Naive B cell (primary cell): ENCODE results near the gene MRTFA. TPM values are rescaled to one million over a fixed set of nuclear protein-coding genes. Genes with fewer than 3 reads are reported as not detected.

Source experiments
- polyA plus RNA-seq, 6 donors: library from polyadenylated mRNA; unstranded; fragments of 300-500 nt; fragmentation: Illumina TruSeq; gene quantifications; one replicate each; pipeline ENCODE4 v1.2.3, GENCODE V29; 2021; ENCODE audit warnings: low read depth in 6 of 6

Gene MRTFA
- polyA plus RNA-seq, 6 donors from 2014 or later = 4.6 to 24.6 (median 14.2) TPM

Other genes with a start within 250 kb of the MRTFA start
- gene MCHR1, start 42.8 kb upstream of the MRTFA start, polyA plus RNA-seq = not detected
- 10 to 100 TPM; 15.8 to 41.7 (median 25.4) TPM for gene SLC25A17, start 182.6 kb upstream of the MRTFA start, polyA plus RNA-seq
- 100 to 1,000 TPM; 123 to 204 (median 170) TPM for gene ST13, start 219.9 kb upstream of the MRTFA start, polyA plus RNA-seq
- gene XPNPEP3, start 220.4 kb upstream of the MRTFA start, polyA plus RNA-seq = 10 to 100 TPM in 2 of 6 donors, 1 to 10 TPM in 4; 2.5 to 14.9 (median 7.8) TPM
- gene DNAJB7, start 225.4 kb upstream of the MRTFA start, polyA plus RNA-seq = under 1 TPM in 2 of 6 donors, not detected in 4; 0.16 to 0.20 TPM